Ammon's horn (tissue), 1 donor: ENCODE results near the gene KCTD5.
"Not testable (repeated sequence)": the region's sequence is repeated elsewhere in the genome, so short reads cannot be mapped to it uniquely, and the experiment has no call there.

ENCODE experiments used
- DNase-seq: peaks from one replicate; pipeline ENCODE4 v3.0.0-alpha.2; 2016; ENCODE audit warnings: low spot score

KCTD5 gene

GRCh38 chr16:2710021-2710710 is 27.8 kb downstream of the KCTD5 start:
- DNase-seq = no peak

GRCh38 chr16:2710711-2711231 is 28.4 kb downstream of the KCTD5 start:
- DNase-seq = peak; percentile 71

GRCh38 chr16:2711370-2712062 is 29.2 kb downstream of the KCTD5 start:
- DNase-seq = no peak

- DNase-seq = no peak
Observed at GRCh38 chr16:2712063-2712441, 29.7 kb downstream of the KCTD5 start.

DNA sequence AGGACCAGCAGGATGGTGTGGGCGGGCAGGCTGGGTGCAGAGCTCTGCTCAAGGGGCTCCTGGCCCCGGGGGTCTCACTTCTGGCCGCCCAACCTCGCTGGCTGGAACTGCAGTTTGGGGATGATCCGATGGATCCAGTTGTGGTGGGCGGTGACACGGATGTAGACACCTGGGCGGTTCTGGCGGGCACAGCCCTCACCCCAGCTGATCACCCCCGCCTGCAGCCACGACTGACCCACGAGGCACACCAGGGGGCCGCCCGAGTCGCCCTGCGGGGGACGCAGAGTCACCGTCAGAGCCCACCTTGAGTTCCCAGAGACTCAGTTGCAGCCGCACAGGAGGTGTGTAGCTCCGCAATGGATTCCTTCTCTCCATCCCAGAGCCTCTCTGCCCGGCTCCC is 30.2 kb downstream of the KCTD5 start:
- DNase-seq = no peak

- no peak for DNase-seq
Observed at GRCh38 chr16:2713523-2713922, 31.2 kb downstream of the KCTD5 start.

- no peak for DNase-seq
Observed at GRCh38 chr16:2713985-2714774, 31.9 kb downstream of the KCTD5 start.

DNA sequence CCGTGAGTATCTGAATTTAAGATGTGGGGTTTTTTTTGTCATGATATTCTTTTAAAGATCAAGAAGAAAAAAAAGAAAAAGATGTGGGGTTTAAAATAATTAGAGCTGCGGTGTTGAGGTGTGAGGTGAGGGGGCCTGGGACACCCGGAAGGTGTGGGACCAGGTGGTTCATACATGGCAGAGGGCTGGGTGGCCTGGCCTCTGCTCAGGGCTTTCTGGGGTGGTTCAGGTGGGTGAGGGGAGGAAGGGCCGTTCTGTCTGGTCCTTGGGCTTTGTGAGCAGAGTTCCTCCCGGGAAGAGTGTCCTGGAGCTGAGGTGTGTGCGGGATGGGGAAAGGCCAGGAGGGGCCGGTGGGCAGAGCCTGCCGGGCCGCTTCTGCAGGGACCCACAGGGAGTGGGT is 32.7 kb downstream of the KCTD5 start:
- DNase-seq = no peak

- DNase-seq = peak; percentile 33
Observed at GRCh38 chr16:2715519-2715918, 33.2 kb downstream of the KCTD5 start.

- no peak for DNase-seq
Observed at GRCh38 chr16:2715966-2716885, 33.9 kb downstream of the KCTD5 start.

DNA sequence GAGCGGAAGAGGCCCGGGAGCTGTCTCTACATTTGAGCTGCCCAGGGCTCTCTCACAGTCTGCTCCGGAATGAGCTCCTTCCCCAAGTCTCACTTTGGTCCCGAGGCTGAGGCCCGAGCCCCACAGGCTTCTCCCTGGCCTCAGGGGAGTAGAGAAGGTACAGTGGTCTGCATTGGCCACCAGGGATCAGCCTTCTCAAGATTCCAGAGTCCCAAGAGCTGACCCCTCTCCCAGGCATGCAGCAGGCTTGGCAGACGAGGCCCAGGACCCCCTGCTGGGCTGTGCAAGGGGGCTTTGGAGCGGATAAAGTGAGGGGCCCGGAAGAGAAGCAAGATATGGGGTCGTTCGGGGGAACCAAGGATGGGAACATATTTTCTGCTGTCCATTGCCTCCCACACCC is 34.6 kb downstream of the KCTD5 start:
- DNase-seq = no peak

DNA sequence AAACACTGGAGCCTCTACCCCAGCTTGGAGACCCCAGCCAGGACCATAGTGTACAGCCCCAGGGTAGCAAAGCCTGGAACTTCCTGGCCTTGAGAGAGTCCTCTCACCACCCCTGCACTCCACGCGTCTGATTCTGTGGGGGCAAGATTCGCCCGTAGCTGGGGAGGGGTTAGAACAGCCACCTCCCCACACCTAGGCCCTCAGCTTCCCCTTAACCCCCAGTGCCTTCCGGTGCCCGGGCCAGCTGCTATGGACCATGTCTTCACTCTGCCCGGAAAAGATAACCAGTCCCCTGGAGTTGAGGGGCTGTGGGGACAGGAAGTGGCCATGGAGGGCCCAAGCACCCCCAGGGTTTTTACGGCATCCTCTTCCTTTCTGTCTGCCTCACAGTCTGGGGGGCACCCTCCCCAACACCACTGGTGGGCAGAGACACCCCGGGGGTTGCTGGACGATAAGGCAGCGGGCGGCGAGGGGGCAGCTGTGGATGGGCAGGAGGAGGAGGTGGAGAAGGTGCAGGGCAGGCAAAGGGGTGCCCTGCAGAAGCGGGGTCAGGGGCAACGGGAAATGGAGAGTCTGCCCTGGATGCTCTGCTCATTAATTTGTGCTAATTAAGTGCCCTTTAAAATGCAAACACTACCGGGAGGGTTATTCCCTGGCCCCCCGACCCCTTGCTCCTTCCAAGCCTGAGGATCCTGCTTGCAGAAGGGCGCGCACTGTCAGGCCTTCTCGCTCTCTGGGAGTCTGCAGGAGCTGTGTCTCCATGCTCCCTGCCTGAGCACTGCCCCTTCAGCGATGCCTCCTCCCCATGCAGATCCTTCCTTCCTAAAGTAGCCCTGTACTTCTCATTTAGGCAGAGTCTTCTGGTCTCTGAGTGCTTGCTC is 35.3 kb downstream of the KCTD5 start:
- no peak for DNase-seq

- no peak for DNase-seq
Observed at GRCh38 chr16:2719328-2720063, 37.2 kb downstream of the KCTD5 start.

DNA sequence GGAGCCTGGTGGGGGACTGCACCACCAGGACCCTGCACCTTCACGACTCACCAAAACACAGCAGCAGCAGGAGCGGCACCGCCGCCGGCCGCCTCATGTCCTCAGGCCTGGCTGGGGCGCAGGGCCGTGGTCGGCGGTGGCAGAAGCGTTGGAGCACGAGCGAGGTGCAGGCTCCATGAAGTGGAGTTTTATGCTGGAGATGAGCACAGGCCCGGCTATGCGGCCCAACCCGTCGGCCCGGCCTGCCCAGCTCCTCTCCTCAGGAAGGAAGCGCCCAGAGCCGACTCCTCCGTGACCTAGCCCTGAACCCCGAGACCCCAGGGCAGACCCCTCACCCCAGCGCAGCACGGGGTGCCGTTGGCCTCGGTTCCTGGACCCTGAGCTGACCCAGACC is 37.7 kb downstream of the KCTD5 start, which contains the start of gene PRSS27:
Gene PRSS27 (minus strand): TSS at position 161 of the 394 bp plus-strand sequence. CDS start 64 bp downstream, at position 97.
- no peak for DNase-seq

- peak; percentile 78 for DNase-seq
Observed at GRCh38 chr16:2720719-2721633, 38.7 kb downstream of the KCTD5 start.

DNA sequence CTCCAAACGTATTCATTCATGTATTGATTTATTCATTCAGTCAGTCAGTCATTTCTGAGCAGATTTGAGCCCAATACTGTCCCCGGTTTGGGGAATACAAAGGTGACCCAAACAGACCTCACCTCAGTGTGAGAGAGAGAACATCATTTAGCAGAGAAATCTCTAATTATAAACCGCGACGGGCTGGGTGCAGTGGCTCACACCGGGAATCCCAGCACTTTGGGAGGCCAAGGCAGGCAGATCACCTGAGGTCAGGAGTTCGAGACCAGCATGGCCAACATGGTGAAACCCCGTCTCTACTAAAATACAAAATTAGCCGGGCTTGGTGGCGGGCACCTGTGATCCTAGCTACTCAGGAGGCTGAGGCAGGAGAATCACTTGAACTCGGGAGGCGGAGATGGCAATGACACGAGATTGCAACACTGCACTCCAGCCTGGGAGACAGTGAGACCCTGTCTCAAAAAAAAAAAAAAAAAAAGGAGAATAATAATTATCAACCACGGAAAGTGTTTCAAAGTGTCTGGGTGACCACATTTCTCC is 39.4 kb downstream of the KCTD5 start:
- DNase-seq = not testable (repeated sequence)

GRCh38 chr16:2724088-2724676 is 41.9 kb downstream of the KCTD5 start:
- DNase-seq = no peak

- no peak for DNase-seq
Observed at GRCh38 chr16:2724816-2725348, 42.6 kb downstream of the KCTD5 start.
